ENCODE results near the gene FAM107B.

DNA sequence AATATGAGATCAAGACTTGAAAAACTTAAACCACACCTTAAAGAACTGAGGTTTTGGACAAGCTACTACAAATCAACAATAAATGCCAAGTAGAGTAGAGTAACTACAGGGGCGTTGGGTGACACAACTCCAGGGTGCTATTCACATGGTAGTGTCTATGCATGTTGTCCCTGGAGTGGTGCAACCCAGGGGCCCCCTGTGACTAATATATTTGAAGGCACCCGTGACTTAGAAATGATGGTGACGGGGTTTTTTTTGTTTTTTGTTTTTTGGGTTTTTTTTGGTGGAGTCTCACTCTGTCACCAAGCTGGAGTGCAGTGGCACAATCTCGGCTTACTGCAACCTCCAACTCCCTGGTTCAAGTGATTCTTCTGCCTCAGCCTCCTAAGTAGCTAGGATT lies 106.9 kb downstream of the FAM107B start:
- TF ChIP-seq, protein P1, sequence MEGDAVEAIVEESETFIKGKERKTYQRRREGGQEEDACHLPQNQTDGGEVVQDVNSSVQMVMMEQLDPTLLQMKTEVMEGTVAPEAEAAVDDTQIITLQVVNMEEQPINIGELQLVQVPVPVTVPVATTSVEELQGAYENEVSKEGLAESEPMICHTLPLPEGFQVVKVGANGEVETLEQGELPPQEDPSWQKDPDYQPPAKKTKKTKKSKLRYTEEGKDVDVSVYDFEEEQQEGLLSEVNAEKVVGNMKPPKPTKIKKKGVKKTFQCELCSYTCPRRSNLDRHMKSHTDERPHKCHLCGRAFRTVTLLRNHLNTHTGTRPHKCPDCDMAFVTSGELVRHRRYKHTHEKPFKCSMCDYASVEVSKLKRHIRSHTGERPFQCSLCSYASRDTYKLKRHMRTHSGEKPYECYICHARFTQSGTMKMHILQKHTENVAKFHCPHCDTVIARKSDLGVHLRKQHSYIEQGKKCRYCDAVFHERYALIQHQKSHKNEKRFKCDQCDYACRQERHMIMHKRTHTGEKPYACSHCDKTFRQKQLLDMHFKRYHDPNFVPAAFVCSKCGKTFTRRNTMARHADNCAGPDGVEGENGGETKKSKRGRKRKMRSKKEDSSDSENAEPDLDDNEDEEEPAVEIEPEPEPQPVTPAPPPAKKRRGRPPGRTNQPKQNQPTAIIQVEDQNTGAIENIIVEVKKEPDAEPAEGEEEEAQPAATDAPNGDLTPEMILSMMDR (conservative IDR thresholded peaks at IDR 0.05): no peak
- no peak for TF ChIP-seq ZFX (IDR thresholded peaks at IDR 0.05)
